ENCODE results near the gene A3GALT2. TPM values are rescaled to one million over a fixed set of nuclear protein-coding genes. Genes with fewer than 3 reads are reported as not detected.

Gene A3GALT2
- total RNA-seq, 2 experiments from 2014 or later: not detected

DNA sequence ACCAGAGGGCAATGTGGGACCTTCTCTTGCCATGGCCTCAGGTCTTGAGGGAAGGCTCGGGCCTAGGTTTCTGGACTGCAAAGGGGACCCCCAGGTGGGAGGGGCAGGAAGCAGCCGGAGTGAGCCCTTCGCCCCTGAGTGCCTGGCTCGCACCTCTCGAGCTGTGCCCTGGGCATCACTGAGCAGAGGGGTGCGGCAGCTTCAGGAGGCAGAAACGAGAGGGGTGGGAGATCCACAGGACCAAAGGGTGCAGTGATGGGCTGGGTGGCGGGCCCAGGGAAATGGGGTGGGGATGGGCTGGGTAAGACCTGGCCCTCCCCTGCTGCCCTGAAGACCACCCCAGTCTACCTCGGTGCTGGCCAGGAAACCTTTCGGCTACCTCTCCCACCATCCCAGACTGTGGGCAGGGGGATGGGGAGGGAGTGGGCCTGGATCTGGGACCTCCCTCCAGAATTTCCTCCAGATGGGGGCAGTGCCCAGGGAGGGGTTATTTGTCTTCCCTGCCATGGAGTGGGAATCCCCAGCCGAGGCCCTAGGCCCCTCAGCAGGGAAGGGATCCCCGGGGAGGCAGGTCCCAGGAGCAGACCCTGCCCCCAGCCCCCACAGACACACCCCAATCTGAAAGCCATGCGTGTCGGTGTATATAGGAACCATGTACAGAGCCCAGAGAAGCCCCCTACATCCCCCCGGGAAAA lies 21.3 kb downstream of the A3GALT2 start:
- ChIA-PET POLR2A (no interaction called here), CTCF (interaction anchor here (0.7 to 2.9 kb wide), 5 partner anchors 10 to 155 kb away, joined by 3 to 17 read pairs (median 4); no protein-coding TSS in a partner anchor)
- no peak for TF ChIP-seq CTCF (IDR thresholded peaks at IDR 0.05)
- Mint-ChIP-seq H3K4me3 (no peak overlapping the region), H3K4me1 (ENCODE audit: low read depth) (peaks cover 19% of the 10 kb centered on the region), H3K27ac (no peak overlapping the region), H3K27me3 (no peaks in the 10 kb centered on the region), H3K9me3 (no peaks in the 10 kb centered on the region), H3K36me3 (ENCODE audit: low read depth) (peaks cover 9% of the 10 kb centered on the region)
- intact Hi-C loops (cut with micrococcal nuclease): loop anchor here (5.0 kb wide), 1 partner anchor 173 kb away; the partner anchor contains the start of gene ZSCAN20
- no peak for DNase-seq
- no peak for ATAC-seq

DNA sequence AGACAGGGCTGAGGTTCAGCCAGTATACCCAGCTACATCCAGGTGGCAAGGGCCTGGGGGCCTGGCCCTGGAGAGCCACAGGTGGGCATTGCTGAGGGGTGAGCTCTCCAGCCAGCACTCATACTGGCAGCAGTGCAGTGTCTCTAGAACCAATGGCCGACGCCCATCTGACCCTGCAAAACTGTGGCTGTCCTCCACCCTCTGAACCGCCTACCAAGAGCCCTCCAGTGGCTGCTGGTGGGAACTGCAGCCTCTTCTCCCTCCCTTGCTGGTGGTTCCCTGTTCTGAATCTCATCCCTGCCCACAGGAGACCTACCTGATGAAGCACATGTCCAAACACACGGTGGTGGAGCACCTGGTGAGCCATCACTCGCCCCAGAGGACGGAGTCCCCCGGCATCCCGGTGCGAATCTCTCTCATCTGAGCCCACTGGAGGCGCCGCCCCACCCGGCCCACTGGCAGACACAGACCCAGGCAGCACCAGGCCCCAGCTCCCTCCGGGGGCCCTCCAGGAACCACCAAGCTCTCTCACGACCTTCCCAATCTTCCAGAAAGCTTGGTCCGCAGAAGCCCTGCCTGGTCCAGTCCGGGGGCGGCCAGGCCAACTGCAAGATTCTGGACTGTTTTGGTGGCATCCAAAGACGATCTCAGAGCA lies 22.1 kb downstream of the A3GALT2 start:
- TF ChIP-seq CTCF (IDR thresholded peaks at IDR 0.05): peak; percentile 92
- Mint-ChIP-seq H3K36me3 (ENCODE audit: low read depth) (peaks cover 9% of the 10 kb centered on the region), H3K9me3 (no peaks in the 10 kb centered on the region), H3K27ac (no peak overlapping the region), H3K27me3 (no peaks in the 10 kb centered on the region), H3K4me3 (no peak overlapping the region), H3K4me1 (ENCODE audit: low read depth) (peaks cover 19% of the 10 kb centered on the region)
- ATAC-seq (peak; percentile 75), DNase-seq (peak; percentile 76)
- ChIA-PET CTCF (interaction anchor here (0.6 to 2.9 kb wide), 23 partner anchors 9 to 898 kb away, joined by 3 to 17 read pairs (median 3); no protein-coding TSS in a partner anchor), POLR2A (interaction anchor here (0.9 kb wide), 1 partner anchor 39 kb away, joined by 3 read pairs; no protein-coding TSS in a partner anchor)
- intact Hi-C loops (cut with micrococcal nuclease): loop anchor here (5.0 kb wide), 1 partner anchor 174 kb away; the partner anchor contains the start of gene ZSCAN20

DNA sequence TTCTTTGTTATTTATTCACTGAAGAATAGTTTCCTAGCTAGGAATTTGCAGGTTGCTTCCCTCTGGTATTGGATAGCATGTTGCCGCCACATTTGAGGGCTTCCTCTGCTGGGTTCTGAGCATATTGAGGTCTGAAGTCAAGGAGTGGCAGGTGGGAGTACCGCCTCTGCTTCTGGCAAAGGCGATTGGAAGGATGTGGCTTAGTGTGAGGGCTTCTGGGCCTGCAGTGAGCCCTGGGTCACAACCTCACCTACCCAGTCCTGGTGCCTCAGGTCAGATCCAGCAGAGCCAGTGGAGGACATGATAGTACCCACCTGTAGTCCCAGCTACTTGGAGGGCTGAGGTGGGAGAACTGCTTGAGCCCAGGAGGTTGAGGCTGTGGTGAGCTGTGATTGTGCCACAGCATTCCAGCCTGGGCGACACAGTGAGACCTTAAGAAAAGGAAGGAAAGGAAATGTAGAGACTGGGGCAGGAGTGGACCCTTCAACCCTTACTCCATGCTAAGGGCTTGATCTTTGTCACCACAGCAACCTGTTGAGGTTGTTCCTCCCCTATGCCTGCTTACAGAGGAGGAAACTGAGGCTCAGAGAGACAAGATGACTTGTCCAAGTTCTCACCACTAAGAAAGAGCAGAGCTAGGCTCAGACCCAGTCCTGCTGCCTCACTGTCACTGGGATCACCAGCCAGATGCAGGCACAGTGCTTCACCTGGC lies 22.8 kb downstream of the A3GALT2 start:
- DNase-seq (no peak), ATAC-seq (no peak)
- Mint-ChIP-seq H3K27me3 (no peaks in the 10 kb centered on the region), H3K4me1 (ENCODE audit: low read depth) (peaks cover 17% of the 10 kb centered on the region), H3K27ac (no peak overlapping the region), H3K36me3 (ENCODE audit: low read depth) (peaks cover 9% of the 10 kb centered on the region), H3K9me3 (no peaks in the 10 kb centered on the region), H3K4me3 (no peak overlapping the region)
- intact Hi-C loops (cut with micrococcal nuclease): loop anchor here (5.0 kb wide), 1 partner anchor 174 kb away; the partner anchor contains the start of gene ZSCAN20
- ChIA-PET CTCF (interaction anchor here (0.6 to 2.9 kb wide), 30 partner anchors 9 to 898 kb away, joined by 3 to 17 read pairs (median 3); no protein-coding TSS in a partner anchor), POLR2A (interaction anchor here (0.9 kb wide), 1 partner anchor 38 kb away, joined by 3 read pairs; no protein-coding TSS in a partner anchor)
- TF ChIP-seq CTCF (IDR thresholded peaks at IDR 0.05): no peak

DNA sequence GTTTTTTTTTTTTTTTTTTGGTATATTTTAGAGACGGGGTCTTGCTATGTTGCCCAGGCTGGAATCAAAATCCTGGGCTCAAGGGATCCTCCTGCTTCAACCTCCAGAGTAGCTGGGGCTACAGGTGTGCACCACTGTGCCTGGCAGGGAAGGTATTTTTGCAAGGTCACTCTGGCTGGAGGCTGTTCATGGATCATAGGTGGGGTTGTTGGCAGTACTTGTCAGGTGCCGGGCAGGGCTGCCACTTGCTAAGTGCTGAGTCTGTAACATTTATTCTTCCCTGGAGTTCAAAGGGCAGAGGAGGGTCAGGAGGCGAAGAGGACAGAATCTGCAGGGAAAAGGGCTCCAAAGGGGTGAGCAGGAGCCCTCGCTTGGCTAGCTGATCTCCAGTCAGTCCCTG lies 24.1 kb downstream of the A3GALT2 start:
- Mint-ChIP-seq H3K9me3 (no peaks in the 10 kb centered on the region), H3K27ac (no peak overlapping the region), H3K4me3 (no peak overlapping the region), H3K36me3 (ENCODE audit: low read depth) (peaks cover 4% of the 10 kb centered on the region), H3K4me1 (ENCODE audit: low read depth) (peaks cover 7% of the 10 kb centered on the region), H3K27me3 (no peaks in the 10 kb centered on the region)
- no peak for ATAC-seq
- CTCF ChIA-PET: interaction anchor here (1.0 to 4.8 kb wide), 19 partner anchors 15 to 315 kb away, joined by 3 to 64 read pairs (median 7); partner anchors contain the start of gene ZSCAN20
- DNase-seq: no peak
- intact Hi-C loops (cut with micrococcal nuclease): loop anchor here (5.0 kb wide), 1 partner anchor 175 kb away; the partner anchor contains the start of gene ZSCAN20
- POLR2A ChIA-PET: interaction anchor here (1.3 kb wide), 1 partner anchor 52 kb away, joined by 4 read pairs; no protein-coding TSS in a partner anchor
- TF ChIP-seq CTCF (IDR thresholded peaks at IDR 0.05): no peak

Data from activated CD8-positive, alpha-beta T cell treated with anti-CD3 and anti-CD28 coated beads for 36 hours (primary cell).